Right lobe of liver (tissue), 4 donors: ENCODE measurements around the gene FBXO10.

ENCODE experiments used
- POLR2A ChIP-seq: fragments of 450-650 bp; IDR thresholded peaks from one replicate; pipeline ENCODE4 v1.6.1; 2017; ENCODE audit warnings: antibody characterized with exemption, mild to moderate bottlenecking
- TF ChIP-seq, protein P1 (sequence below), 4 donors: fragments of 200-600 bp in 3 of 4; fragments of 450-650 bp in 1 of 4; IDR thresholded peaks; one replicate each; pipeline versions ENCODE4 v1.5.1 to v1.8.0; 2016 to 2022; ENCODE audit warnings: antibody characterized with exemption in 4 of 4, mild to moderate bottlenecking in 2 of 4
- donor health status: DM: no; HTN: no; CAD: no.
- donor health status: DM: no; HTN: no; CAD: no.
- donor health status: DM: no; HTN: yes; CAD: no.

DNA sequence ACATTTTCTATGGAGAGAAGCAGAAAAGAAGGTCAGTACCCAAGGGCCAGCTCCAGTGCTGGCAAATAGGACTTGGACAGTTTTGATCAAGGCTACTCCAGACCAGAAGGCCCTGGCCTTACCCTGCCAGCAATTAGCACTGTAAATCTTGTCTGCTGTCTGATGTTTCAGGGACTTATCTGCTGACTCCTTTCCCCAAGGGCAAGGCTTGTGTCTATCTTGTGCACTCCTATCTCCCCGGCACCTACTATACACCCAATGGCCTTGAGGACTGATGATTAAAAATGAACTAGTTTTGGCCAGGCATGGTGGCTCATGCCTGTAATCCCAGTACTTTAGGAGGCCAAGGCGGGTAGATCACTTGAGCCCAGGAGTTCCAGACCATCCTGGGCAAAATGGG is 53.2 kb downstream of the FBXO10 start:
- TF ChIP-seq, protein P1, sequence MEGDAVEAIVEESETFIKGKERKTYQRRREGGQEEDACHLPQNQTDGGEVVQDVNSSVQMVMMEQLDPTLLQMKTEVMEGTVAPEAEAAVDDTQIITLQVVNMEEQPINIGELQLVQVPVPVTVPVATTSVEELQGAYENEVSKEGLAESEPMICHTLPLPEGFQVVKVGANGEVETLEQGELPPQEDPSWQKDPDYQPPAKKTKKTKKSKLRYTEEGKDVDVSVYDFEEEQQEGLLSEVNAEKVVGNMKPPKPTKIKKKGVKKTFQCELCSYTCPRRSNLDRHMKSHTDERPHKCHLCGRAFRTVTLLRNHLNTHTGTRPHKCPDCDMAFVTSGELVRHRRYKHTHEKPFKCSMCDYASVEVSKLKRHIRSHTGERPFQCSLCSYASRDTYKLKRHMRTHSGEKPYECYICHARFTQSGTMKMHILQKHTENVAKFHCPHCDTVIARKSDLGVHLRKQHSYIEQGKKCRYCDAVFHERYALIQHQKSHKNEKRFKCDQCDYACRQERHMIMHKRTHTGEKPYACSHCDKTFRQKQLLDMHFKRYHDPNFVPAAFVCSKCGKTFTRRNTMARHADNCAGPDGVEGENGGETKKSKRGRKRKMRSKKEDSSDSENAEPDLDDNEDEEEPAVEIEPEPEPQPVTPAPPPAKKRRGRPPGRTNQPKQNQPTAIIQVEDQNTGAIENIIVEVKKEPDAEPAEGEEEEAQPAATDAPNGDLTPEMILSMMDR (IDR thresholded peaks at IDR 0.05): no peak
- TF ChIP-seq POLR2A: no peak
